Cardiac muscle cell (in vitro differentiated cells and primary cell): ENCODE measurements around the gene AUTS2. TPM values are rescaled to one million over a fixed set of nuclear protein-coding genes. Genes with fewer than 3 reads are reported as not detected.

Experiments used
- DNase-seq, 2 donors: peaks; one replicate each; pipeline versions ENCODE4 v3.0.0 to v3.0.0-alpha.2; 2010 to 2017; ENCODE audit warnings: low read depth in 1 of 2, low spot score in 1 of 2
- H3K27ac ChIP-seq: fragments of 200-600 bp; sonication (generic); 2 replicates; pipeline ENCODE4 v1.5.1; 2016
- H3K27me3 ChIP-seq: fragments of 200-600 bp; sonication (generic); 2 replicates; pipeline ENCODE4 v1.6.0; 2016; ENCODE audit warnings: control low read depth
- H3K36me3 ChIP-seq: fragments of 200-600 bp; sonication (generic); 2 replicates; pipeline ENCODE4 v1.5.1; 2016; ENCODE audit warnings: control low read depth
- H3K4me1 ChIP-seq: fragments of 200-600 bp; sonication (generic); 2 replicates; pipeline ENCODE4 v1.8.1; 2017; ENCODE audit warnings: low read depth, mild to moderate bottlenecking, mixed run types
- H3K4me3 ChIP-seq: fragments of 200-600 bp; sonication (generic); 2 replicates; pipeline ENCODE4 v1.5.1; 2016; ENCODE audit warnings: mild to moderate bottlenecking
- H3K9me3 ChIP-seq: fragments of 200-600 bp; sonication (generic); 2 replicates; pipeline ENCODE4 v1.5.1; 2017; ENCODE audit warnings: low read depth, mild to moderate bottlenecking, control low read depth
- polyA plus RNA-seq: library from polyadenylated mRNA; unstranded; fragments of >200 nt; fragmentation: Nextera tagmentation; extraction: Ambion mirVana; gene quantifications from 2 replicates; pipeline ENCODE4 v1.2.1, GENCODE V29; 2016
- total RNA-seq: library from RNA; depleted of rRNA; stranded (reverse); fragments of >200 nt; gene quantifications from 2 replicates; pipeline ENCODE4 v1.2.3, GENCODE V29; 2016
- TF ChIP-seq, protein P1 (sequence below): IDR thresholded peaks from 2 replicates; pipeline ENCODE4 v1.5.1; 2012; ENCODE audit warnings: low read depth, mild to moderate bottlenecking, low read length

AUTS2 gene
- total and polyA plus RNA-seq, 2 experiments from 2014 or later = 41.0 to 45.5 TPM

- H3K27me3 ChIP-seq = no peaks in the 10 kb centered on the region
- TF ChIP-seq, protein P1, sequence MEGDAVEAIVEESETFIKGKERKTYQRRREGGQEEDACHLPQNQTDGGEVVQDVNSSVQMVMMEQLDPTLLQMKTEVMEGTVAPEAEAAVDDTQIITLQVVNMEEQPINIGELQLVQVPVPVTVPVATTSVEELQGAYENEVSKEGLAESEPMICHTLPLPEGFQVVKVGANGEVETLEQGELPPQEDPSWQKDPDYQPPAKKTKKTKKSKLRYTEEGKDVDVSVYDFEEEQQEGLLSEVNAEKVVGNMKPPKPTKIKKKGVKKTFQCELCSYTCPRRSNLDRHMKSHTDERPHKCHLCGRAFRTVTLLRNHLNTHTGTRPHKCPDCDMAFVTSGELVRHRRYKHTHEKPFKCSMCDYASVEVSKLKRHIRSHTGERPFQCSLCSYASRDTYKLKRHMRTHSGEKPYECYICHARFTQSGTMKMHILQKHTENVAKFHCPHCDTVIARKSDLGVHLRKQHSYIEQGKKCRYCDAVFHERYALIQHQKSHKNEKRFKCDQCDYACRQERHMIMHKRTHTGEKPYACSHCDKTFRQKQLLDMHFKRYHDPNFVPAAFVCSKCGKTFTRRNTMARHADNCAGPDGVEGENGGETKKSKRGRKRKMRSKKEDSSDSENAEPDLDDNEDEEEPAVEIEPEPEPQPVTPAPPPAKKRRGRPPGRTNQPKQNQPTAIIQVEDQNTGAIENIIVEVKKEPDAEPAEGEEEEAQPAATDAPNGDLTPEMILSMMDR = no peak
Measured at GRCh38 chr7:69764147-69764546, 165.9 kb downstream of the AUTS2 start.

GRCh38 chr7:69764681-69765080 is 166.4 kb downstream of the AUTS2 start:
- no peaks in the 10 kb centered on the region for H3K9me3 ChIP-seq
- no peak overlapping the region for H3K27ac ChIP-seq
- TF ChIP-seq, protein P1 = no peak
- H3K27me3 ChIP-seq = no peaks in the 10 kb centered on the region
- DNase-seq = no peak
- no peak overlapping the region for H3K4me3 ChIP-seq
- H3K36me3 ChIP-seq = no peaks in the 10 kb centered on the region
- peaks cover 11% of the 10 kb centered on the region for H3K4me1 ChIP-seq

More at GRCh38 chr7:69764147-69764546, 165.9 kb downstream of the AUTS2 start:
- DNase-seq = no peak
- H3K4me3 ChIP-seq = no peak overlapping the region
- H3K27ac ChIP-seq = no peak overlapping the region
- H3K36me3 ChIP-seq = no peaks in the 10 kb centered on the region
- H3K9me3 ChIP-seq = no peaks in the 10 kb centered on the region
- H3K4me1 ChIP-seq = peaks cover 11% of the 10 kb centered on the region

- DNase-seq = no peak
- Histone ChIP-seq H3K4me3 (no peak overlapping the region), H3K9me3 (no peaks in the 10 kb centered on the region), H3K36me3 (no peaks in the 10 kb centered on the region), H3K27ac (no peak overlapping the region), H3K4me1 (peaks cover 11% of the 10 kb centered on the region), H3K27me3 (no peaks in the 10 kb centered on the region)
- TF ChIP-seq, protein P1 = no peak
Measured at GRCh38 chr7:69765879-69766278, 167.6 kb downstream of the AUTS2 start.

GRCh38 chr7:69768986-69769595 is 170.8 kb downstream of the AUTS2 start:
- H3K9me3 ChIP-seq = no peaks in the 10 kb centered on the region
- no peak overlapping the region for H3K27ac ChIP-seq
- H3K36me3 ChIP-seq = no peaks in the 10 kb centered on the region
- H3K4me3 ChIP-seq = no peak overlapping the region
- DNase-seq = peak in 1 of 2 donors; percentile 40
- TF ChIP-seq, protein P1 = no peak
- peaks cover 7% of the 10 kb centered on the region for H3K4me1 ChIP-seq
- no peaks in the 10 kb centered on the region for H3K27me3 ChIP-seq

GRCh38 chr7:69769826-69770225 is 171.6 kb downstream of the AUTS2 start:
- no peak for DNase-seq
- H3K36me3 ChIP-seq = no peaks in the 10 kb centered on the region
- H3K4me1 ChIP-seq = peaks cover under 1% of the 10 kb centered on the region
- H3K27me3 ChIP-seq = no peaks in the 10 kb centered on the region
- no peak overlapping the region for H3K4me3 ChIP-seq
- no peak overlapping the region for H3K27ac ChIP-seq
- no peaks in the 10 kb centered on the region for H3K9me3 ChIP-seq
- TF ChIP-seq, protein P1 = no peak
